ENCODE results near the gene SLC6A19.

The SLC6A19 gene

DNA sequence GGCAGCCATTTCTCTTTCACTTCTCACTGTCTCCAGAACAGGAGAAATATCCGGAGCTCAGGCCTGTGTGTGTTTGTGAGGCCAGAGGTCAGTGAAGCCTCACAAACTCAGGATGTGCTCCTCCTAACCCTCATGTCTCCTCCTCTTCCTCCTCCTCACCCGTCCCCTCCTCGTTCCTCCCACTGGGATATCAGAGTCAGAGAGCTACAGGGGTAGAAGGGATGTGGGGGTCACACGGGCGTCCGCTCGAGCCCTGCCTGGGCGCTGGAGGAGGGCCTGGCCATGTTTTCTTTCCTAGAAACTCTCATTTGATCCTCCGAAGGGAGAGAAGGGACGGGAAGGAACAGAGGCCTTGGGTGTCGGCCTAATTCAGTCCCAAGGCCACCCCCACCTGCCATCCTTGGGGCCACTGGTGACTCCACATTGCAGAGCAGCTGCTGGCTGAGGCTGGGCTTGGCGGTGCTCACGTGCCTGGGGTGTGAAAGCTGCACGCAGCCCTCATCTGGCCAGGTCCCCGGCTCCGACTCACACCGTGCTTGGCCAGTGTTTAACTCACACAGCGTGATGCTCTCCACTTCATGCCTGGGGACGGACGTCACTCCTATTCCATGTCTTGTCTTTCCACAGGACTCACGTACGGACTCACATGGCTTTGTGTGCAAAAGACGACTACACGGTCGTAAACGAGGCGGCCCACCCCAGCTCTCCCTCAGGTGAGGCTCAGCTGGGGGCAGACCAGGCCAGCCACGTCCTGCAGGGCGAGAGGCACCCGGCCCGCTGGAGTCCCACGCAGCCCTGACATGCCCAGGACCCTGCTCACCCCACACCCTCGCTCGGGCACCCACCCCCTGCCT lies 22.6 kb upstream of the SLC6A19 start:
- peaks cover under 1% of the 10 kb centered on the region for H3K4me1 ChIP-seq (ENCODE audit: low read depth, poor library complexity, severe bottlenecking)
- no peaks in the 10 kb centered on the region for H4K20me1 ChIP-seq (ENCODE audit: insufficient read depth)
- no peak overlapping the region for H3K4me2 ChIP-seq
- H3K79me2 ChIP-seq (ENCODE audit: insufficient read depth, low read depth) = no peaks in the 10 kb centered on the region
- H3K36me3 ChIP-seq (ENCODE audit: insufficient read depth) = no peaks in the 10 kb centered on the region
- H3K27ac ChIP-seq = no peak overlapping the region
- TF ChIP-seq, protein P1, sequence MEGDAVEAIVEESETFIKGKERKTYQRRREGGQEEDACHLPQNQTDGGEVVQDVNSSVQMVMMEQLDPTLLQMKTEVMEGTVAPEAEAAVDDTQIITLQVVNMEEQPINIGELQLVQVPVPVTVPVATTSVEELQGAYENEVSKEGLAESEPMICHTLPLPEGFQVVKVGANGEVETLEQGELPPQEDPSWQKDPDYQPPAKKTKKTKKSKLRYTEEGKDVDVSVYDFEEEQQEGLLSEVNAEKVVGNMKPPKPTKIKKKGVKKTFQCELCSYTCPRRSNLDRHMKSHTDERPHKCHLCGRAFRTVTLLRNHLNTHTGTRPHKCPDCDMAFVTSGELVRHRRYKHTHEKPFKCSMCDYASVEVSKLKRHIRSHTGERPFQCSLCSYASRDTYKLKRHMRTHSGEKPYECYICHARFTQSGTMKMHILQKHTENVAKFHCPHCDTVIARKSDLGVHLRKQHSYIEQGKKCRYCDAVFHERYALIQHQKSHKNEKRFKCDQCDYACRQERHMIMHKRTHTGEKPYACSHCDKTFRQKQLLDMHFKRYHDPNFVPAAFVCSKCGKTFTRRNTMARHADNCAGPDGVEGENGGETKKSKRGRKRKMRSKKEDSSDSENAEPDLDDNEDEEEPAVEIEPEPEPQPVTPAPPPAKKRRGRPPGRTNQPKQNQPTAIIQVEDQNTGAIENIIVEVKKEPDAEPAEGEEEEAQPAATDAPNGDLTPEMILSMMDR (conservative IDR thresholded peaks at IDR 0.05; ENCODE audit: low read depth, low read length) = no peak
- no peak overlapping the region for H2AFZ ChIP-seq (ENCODE audit: low read depth)
- no peaks in the 10 kb centered on the region for H3K27me3 ChIP-seq (ENCODE audit: insufficient read depth, low read depth)
- H3K9ac ChIP-seq = no peak overlapping the region
- H3K4me3 ChIP-seq (IDR thresholded peaks at IDR 0.05; ENCODE audit: insufficient read depth, low read depth, low read length) = no peak overlapping the region

DNA sequence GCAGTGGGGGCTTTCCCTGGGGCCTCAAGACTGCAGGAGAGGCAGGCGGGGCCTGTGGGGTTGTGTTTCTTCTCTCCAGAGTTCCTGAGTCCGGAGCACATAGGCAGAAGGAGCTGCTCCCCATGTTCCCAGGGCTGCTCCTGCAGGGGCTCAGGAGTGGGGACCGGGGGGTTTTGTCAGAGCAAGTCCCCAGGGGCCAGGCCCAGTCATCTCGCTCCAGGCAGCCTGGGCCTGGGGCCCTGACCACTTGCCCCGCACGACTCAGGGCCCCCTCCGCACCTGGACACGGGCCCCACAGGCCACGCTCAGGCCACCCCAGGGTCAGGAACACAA lies 22.0 kb upstream of the SLC6A19 start:
- no peak overlapping the region for H3K9ac ChIP-seq
- H3K36me3 ChIP-seq (ENCODE audit: insufficient read depth) = no peaks in the 10 kb centered on the region
- no peak overlapping the region for H3K27ac ChIP-seq
- no peaks in the 10 kb centered on the region for H3K27me3 ChIP-seq (ENCODE audit: insufficient read depth, low read depth)
- peaks cover 6% of the 10 kb centered on the region for H3K4me1 ChIP-seq (ENCODE audit: low read depth, poor library complexity, severe bottlenecking)
- H3K4me2 ChIP-seq = no peak overlapping the region
- H3K79me2 ChIP-seq (ENCODE audit: insufficient read depth, low read depth) = no peaks in the 10 kb centered on the region
- H2AFZ ChIP-seq (ENCODE audit: low read depth) = no peak overlapping the region
- no peak overlapping the region for H3K4me3 ChIP-seq (IDR thresholded peaks at IDR 0.05; ENCODE audit: insufficient read depth, low read depth, low read length)
- TF ChIP-seq, protein P1 (conservative IDR thresholded peaks at IDR 0.05; ENCODE audit: low read depth, low read length) = no peak
- H4K20me1 ChIP-seq (ENCODE audit: insufficient read depth) = no peaks in the 10 kb centered on the region

DNA sequence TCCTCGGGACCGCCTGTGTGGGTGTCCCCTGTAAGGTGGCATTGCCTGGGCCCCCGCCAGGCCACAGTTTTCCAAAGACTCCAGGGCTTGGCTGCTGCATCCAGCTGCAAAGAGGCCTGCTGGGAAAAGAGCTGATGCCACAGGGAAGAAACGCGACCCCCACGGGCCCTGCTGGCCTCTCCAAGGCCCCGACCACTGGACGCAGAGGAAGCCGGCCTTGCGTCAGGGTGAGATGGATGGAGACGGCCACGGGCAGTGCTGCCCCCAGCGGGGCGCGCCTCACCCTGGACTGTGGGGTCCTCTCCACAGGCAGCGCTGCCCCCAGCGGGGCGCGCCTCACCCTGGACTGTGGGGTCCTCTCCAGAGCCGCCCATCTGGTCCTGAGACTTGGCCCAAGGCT lies 21.3 kb upstream of the SLC6A19 start:
- Histone ChIP-seq H3K27me3 (ENCODE audit: insufficient read depth, low read depth) (no peaks in the 10 kb centered on the region), H3K36me3 (ENCODE audit: insufficient read depth) (no peaks in the 10 kb centered on the region), H3K4me3 (IDR thresholded peaks at IDR 0.05; ENCODE audit: insufficient read depth, low read depth, low read length) (no peak overlapping the region), H3K9ac (no peak overlapping the region), H3K27ac (no peak overlapping the region), H3K4me2 (no peak overlapping the region), H4K20me1 (ENCODE audit: insufficient read depth) (no peaks in the 10 kb centered on the region), H3K4me1 (ENCODE audit: low read depth, poor library complexity, severe bottlenecking) (peaks cover 9% of the 10 kb centered on the region), H3K79me2 (ENCODE audit: insufficient read depth, low read depth) (no peaks in the 10 kb centered on the region), H2AFZ (ENCODE audit: low read depth) (no peak overlapping the region)
- TF ChIP-seq, protein P1 (conservative IDR thresholded peaks at IDR 0.05; ENCODE audit: low read depth, low read length) = no peak

DNA sequence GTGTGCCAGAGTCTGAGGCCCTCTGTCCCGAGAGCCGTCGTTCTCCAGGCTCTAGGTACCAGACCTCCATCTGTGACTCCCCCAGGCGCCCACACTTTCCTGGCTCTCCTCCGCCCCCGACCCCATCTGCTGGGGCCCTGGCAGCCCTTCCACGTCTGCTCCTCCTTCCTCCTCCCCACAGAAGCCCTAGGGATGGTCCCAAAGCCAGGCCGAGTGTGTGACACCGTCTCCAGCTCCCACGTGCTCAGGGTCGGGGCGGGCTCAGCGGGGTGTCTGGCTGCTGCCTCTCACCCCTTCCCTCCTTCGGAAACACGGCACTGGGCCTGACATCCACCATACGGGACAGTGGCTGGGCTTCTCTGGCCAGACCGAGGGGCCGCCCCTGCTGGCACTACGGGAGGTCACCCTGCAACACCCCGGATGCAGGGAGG lies 20.5 kb upstream of the SLC6A19 start:
- Histone ChIP-seq H4K20me1 (ENCODE audit: insufficient read depth) (no peaks in the 10 kb centered on the region), H3K27me3 (ENCODE audit: insufficient read depth, low read depth) (no peaks in the 10 kb centered on the region), H3K9ac (no peak overlapping the region), H3K4me1 (ENCODE audit: low read depth, poor library complexity, severe bottlenecking) (peaks cover 9% of the 10 kb centered on the region), H3K79me2 (ENCODE audit: insufficient read depth, low read depth) (no peaks in the 10 kb centered on the region), H3K4me2 (no peak overlapping the region), H2AFZ (ENCODE audit: low read depth) (no peak overlapping the region), H3K4me3 (IDR thresholded peaks at IDR 0.05; ENCODE audit: insufficient read depth, low read depth, low read length) (no peak overlapping the region), H3K27ac (no peak overlapping the region), H3K36me3 (ENCODE audit: insufficient read depth) (no peaks in the 10 kb centered on the region)
- TF ChIP-seq, protein P1 (conservative IDR thresholded peaks at IDR 0.05; ENCODE audit: low read depth, low read length) = no peak

Data from KMS-11 (cell line).